Thoracic aorta (tissue), 2 donors: ENCODE results near the gene PFN4. TPM values are rescaled to one million over a fixed set of nuclear protein-coding genes. Genes with fewer than 3 reads are reported as not detected.

Experiments
- ATAC-seq: fragments of 150-250 bp; one replicate; pipeline ENCODE4 v1.8.0; 2017; ENCODE audit warnings: low read depth; ENCODE audit not compliant: insufficient number of reproducible peaks, low FRiP score
- DNase-seq: peaks from one replicate; pipeline ENCODE4 v3.0.0-alpha.2; 2020; ENCODE audit warnings: low spot score
- H3K27ac ChIP-seq, 2 donors: fragments of 200-600 bp; sonication (generic); 1 replicate in 1 of 2; 2 replicates in 1 of 2; pipeline ENCODE4 v1.5.1; 2016; ENCODE audit warnings: mild to moderate bottlenecking in 2 of 2, moderate library complexity in 2 of 2
- H3K27me3 ChIP-seq: fragments of 200-600 bp; sonication (generic); replicated peaks from 2 replicates; pipeline ENCODE4 v1.6.0; 2016; ENCODE audit warnings: mild to moderate bottlenecking; ENCODE audit not compliant: insufficient read depth
- H3K36me3 ChIP-seq: fragments of 200-600 bp; sonication (generic); one replicate; pipeline ENCODE4 v1.5.1; 2016
- H3K4me1 ChIP-seq, 2 donors: fragments of 200-600 bp; sonication (generic); 1 replicate in 1 of 2; 2 replicates in 1 of 2; pipeline versions ENCODE4 v1.5.1 to v1.6.0; 2016; ENCODE audit warnings: low read depth in 2 of 2, mild to moderate bottlenecking in 1 of 2; ENCODE audit not compliant: control insufficient read depth in 1 of 2
- H3K4me3 ChIP-seq: fragments of 200-600 bp; sonication (generic); 2 replicates; pipeline ENCODE4 v1.5.1; 2016; ENCODE audit warnings: mild to moderate bottlenecking
- H3K9me3 ChIP-seq: fragments of 200-600 bp; sonication (generic); 2 replicates; pipeline ENCODE4 v1.5.1; 2016
- CTCF ChIP-seq: fragments of 200-600 bp; sonication (generic); IDR thresholded peaks from one replicate; pipeline ENCODE4 v1.5.1; 2019; ENCODE audit warnings: antibody characterized with exemption
- total RNA-seq, 2 donors: library from RNA; depleted of rRNA; stranded (reverse); fragments of >200 nt; gene quantifications; one replicate each; pipeline versions ENCODE4 v1.1.0 to v1.2.3, GENCODE V29; 2016

Gene PFN4
- total RNA-seq, 2 donors from 2014 or later: 1.9 TPM; not detected in 1

GRCh38 chr2:24076849-24077534, 46.1 kb downstream of the PFN4 start:
- Histone ChIP-seq H3K27ac (peak overlapping the region; percentile 92 to 93), H3K27me3 (no peaks in the 10 kb centered on the region), H3K36me3 (peaks cover 8% of the 10 kb centered on the region), H3K4me1 (peaks cover 0 to 17% of the 10 kb centered on the region in 2 donors), H3K4me3 (peak overlapping the region; percentile 96), H3K9me3 (no peaks in the 10 kb centered on the region)
- ATAC-seq (no peak), DNase-seq (peak; percentile 6)
- TF ChIP-seq CTCF: no peak

GRCh38 chr2:24075915-24076848, 47.0 kb downstream of the PFN4 start, which contains the start of gene SF3B6:
TSS of gene SF3B6 (minus strand) at chr2:24076326. CDS start at chr2:24076229, 97 bp downstream.
- Histone ChIP-seq H3K4me3 (peak within 1 kb of the TSS; percentile 96), H3K36me3 (peaks cover 11% of the 10 kb centered on the region), H3K27ac (peak within 1 kb of the TSS; percentile 92 to 93), H3K9me3 (no peaks in the 10 kb centered on the region), H3K27me3 (no peaks in the 10 kb centered on the region), H3K4me1 (peaks cover 0 to 17% of the 10 kb centered on the region in 2 donors)
- ATAC-seq (peak; percentile 97), DNase-seq (peak; percentile 93)
- TF ChIP-seq CTCF: no peak

GRCh38 chr2:24075259-24075658, 47.9 kb downstream of the PFN4 start:
- peaks cover 0 to 17% of the 10 kb centered on the region in 2 donors for H3K4me1 ChIP-seq
- H3K27ac ChIP-seq: peak overlapping the region; percentile 92 to 93
- no peaks in the 10 kb centered on the region for H3K9me3 ChIP-seq
- no peak for TF ChIP-seq CTCF
- peaks cover 11% of the 10 kb centered on the region for H3K36me3 ChIP-seq
- DNase-seq (no peak), ATAC-seq (no peak)
- H3K4me3 ChIP-seq: peak overlapping the region; percentile 96
- no peaks in the 10 kb centered on the region for H3K27me3 ChIP-seq

- no peaks in the 10 kb centered on the region for H3K27me3 ChIP-seq
- H3K36me3 ChIP-seq: peaks cover 11% of the 10 kb centered on the region
- peaks cover 0 to 17% of the 10 kb centered on the region in 2 donors for H3K4me1 ChIP-seq
- H3K27ac ChIP-seq: no peak overlapping the region
- no peak overlapping the region for H3K4me3 ChIP-seq
- no peak for TF ChIP-seq CTCF
- DNase-seq (no peak), ATAC-seq (no peak)
- no peaks in the 10 kb centered on the region for H3K9me3 ChIP-seq
Measured at GRCh38 chr2:24073816-24074215, 49.3 kb downstream of the PFN4 start.

GRCh38 chr2:24072259-24072658, 50.9 kb downstream of the PFN4 start:
- Histone ChIP-seq H3K27ac (no peak overlapping the region), H3K4me3 (no peak overlapping the region), H3K4me1 (peaks cover 0 to 11% of the 10 kb centered on the region in 2 donors), H3K9me3 (no peaks in the 10 kb centered on the region), H3K36me3 (peaks cover 11% of the 10 kb centered on the region), H3K27me3 (no peaks in the 10 kb centered on the region)
- no peak for ATAC-seq
- TF ChIP-seq CTCF: no peak
- DNase-seq: no peak
